ENCODE measurements around the gene NRG3.

The NRG3 gene

GRCh38 chr10:82515256-82515655, 640.3 kb downstream of the NRG3 start:
- DNase-seq: no peak

- no peak for DNase-seq
Observed at GRCh38 chr10:82529062-82529461, 654.1 kb downstream of the NRG3 start.

GRCh38 chr10:82535457-82535856, 660.5 kb downstream of the NRG3 start:
- DNase-seq: no peak

- no peak for DNase-seq
Observed at GRCh38 chr10:82536668-82537067, 661.7 kb downstream of the NRG3 start.

- DNase-seq: no peak
Observed at GRCh38 chr10:82538272-82538671, 663.3 kb downstream of the NRG3 start.

- no peak for DNase-seq
Observed at GRCh38 chr10:82543631-82544030, 668.6 kb downstream of the NRG3 start.

- no peak for DNase-seq
Observed at GRCh38 chr10:82544377-82544776, 669.4 kb downstream of the NRG3 start.

- DNase-seq: no peak
Observed at GRCh38 chr10:82551506-82551905, 676.5 kb downstream of the NRG3 start.

- DNase-seq: no peak
Observed at GRCh38 chr10:82552267-82552666, 677.3 kb downstream of the NRG3 start.

GRCh38 chr10:82554381-82554780, 679.4 kb downstream of the NRG3 start:
- no peak for DNase-seq

GRCh38 chr10:82558014-82558607, 683.1 kb downstream of the NRG3 start:
- no peak for DNase-seq

- DNase-seq: no peak
Observed at GRCh38 chr10:82564353-82565196, 689.6 kb downstream of the NRG3 start.

- no peak for DNase-seq
Observed at GRCh38 chr10:82565197-82565575, 690.2 kb downstream of the NRG3 start.

GRCh38 chr10:82572744-82573143, 697.8 kb downstream of the NRG3 start:
- no peak for DNase-seq

GRCh38 chr10:82574081-82574480, 699.1 kb downstream of the NRG3 start:
- no peak for DNase-seq

GRCh38 chr10:82575318-82575717, 700.3 kb downstream of the NRG3 start:
- DNase-seq: no peak

- DNase-seq: no peak
Observed at GRCh38 chr10:82576093-82576492, 701.1 kb downstream of the NRG3 start.

GRCh38 chr10:82581940-82582339, 706.9 kb downstream of the NRG3 start:
- DNase-seq: no peak

GRCh38 chr10:82591421-82591820, 716.4 kb downstream of the NRG3 start:
- DNase-seq: no peak

- no peak for DNase-seq
Observed at GRCh38 chr10:82597840-82598239, 722.8 kb downstream of the NRG3 start.

- DNase-seq: no peak
Observed at GRCh38 chr10:82609845-82610244, 734.9 kb downstream of the NRG3 start.

GRCh38 chr10:82618007-82618406, 743.0 kb downstream of the NRG3 start:
- no peak for DNase-seq

GRCh38 chr10:82621680-82622079, 746.7 kb downstream of the NRG3 start:
- no peak for DNase-seq

- no peak for DNase-seq
Observed at GRCh38 chr10:82622479-82622878, 747.5 kb downstream of the NRG3 start.
